Ascending aorta (tissue), 2 donors: ENCODE results near the gene EREG. TPM values are rescaled to one million over a fixed set of nuclear protein-coding genes. Genes with fewer than 3 reads are reported as not detected.
"Not testable (repeated sequence)": the region's sequence is repeated elsewhere in the genome, so short reads cannot be mapped to it uniquely, and the experiment has no call there.

Experiments
- DNase-seq, 2 donors: peaks; one replicate each; pipeline ENCODE4 v3.0.0-alpha.2; 2019; ENCODE audit warnings: low spot score in 2 of 2
- H3K27ac ChIP-seq, 2 donors: fragments of 200-600 bp; sonication (generic); one replicate each; pipeline ENCODE4 v1.5.1; 2016 to 2017; ENCODE audit warnings: mild to moderate bottlenecking in 1 of 2
- H3K27me3 ChIP-seq: fragments of 200-600 bp; sonication (generic); one replicate; pipeline ENCODE4 v1.5.1; 2017
- H3K36me3 ChIP-seq, 2 donors: fragments of 200-600 bp; sonication (generic); one replicate each; pipeline ENCODE4 v1.5.1; 2016
- H3K4me1 ChIP-seq, 2 donors: fragments of 200-600 bp; sonication (generic); one replicate each; pipeline ENCODE4 v1.5.1; 2016 to 2017; ENCODE audit warnings: mild to moderate bottlenecking in 1 of 2
- H3K4me3 ChIP-seq, 2 donors: fragments of 200-600 bp; sonication (generic); one replicate each; pipeline ENCODE4 v1.5.1; 2016 to 2017; ENCODE audit warnings: mild to moderate bottlenecking in 1 of 2
- H3K9me3 ChIP-seq, 2 donors: fragments of 200-600 bp; sonication (generic); one replicate each; pipeline ENCODE4 v1.5.1; 2016
- intact Hi-C: fragments of 100-400 bp; cut with DNase I; formaldehyde crosslinking; loops from one replicate; pipeline ENCODE4 v1.15.1; 2023
- total RNA-seq: library from RNA; depleted of rRNA; stranded (reverse); fragments of >200 nt; gene quantifications from one replicate; pipeline ENCODE4 v1.1.0, GENCODE V29; 2016
- TF ChIP-seq, protein P1 (sequence below), 3 experiments: fragments of 200-600 bp in 2 of 3; fragments of 450-650 bp in 1 of 3; sonication (generic) in 2 of 3; IDR thresholded peaks; one replicate each; pipeline ENCODE4 v1.5.1; 2016 to 2019; ENCODE audit warnings: antibody characterized with exemption in 3 of 3, mild to moderate bottlenecking in 1 of 3, moderate library complexity in 1 of 3

EREG gene
- total RNA-seq, 1 donor from 2014 or later, result not detected

DNA sequence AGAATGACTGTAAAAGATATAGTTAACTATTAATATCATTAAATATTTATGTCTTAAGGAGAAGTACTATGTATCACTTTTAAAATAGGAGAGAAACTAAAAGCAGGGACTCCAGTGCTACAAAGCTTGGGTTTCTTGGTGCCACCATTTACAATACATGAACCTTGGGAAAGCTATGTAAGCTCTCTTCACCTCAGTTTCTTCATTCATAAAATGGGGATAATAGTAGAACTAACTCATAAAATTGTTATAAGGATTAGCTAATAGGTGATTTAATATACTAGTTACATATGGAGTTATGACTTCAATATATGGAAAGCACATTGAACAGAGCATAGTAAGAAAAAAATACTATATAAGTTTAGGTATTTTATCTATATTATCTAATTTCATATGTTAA is 33.0 kb upstream of the EREG start:
- no peaks in the 10 kb centered on the region for H3K27me3 ChIP-seq
- DNase-seq, result no peak
- H3K27ac ChIP-seq, result no peak overlapping the region
- no peaks in the 10 kb centered on the region for H3K9me3 ChIP-seq
- no peaks in the 10 kb centered on the region for H3K4me1 ChIP-seq
- no peak overlapping the region for H3K4me3 ChIP-seq
- no peaks in the 10 kb centered on the region for H3K36me3 ChIP-seq
- TF ChIP-seq, protein P1, sequence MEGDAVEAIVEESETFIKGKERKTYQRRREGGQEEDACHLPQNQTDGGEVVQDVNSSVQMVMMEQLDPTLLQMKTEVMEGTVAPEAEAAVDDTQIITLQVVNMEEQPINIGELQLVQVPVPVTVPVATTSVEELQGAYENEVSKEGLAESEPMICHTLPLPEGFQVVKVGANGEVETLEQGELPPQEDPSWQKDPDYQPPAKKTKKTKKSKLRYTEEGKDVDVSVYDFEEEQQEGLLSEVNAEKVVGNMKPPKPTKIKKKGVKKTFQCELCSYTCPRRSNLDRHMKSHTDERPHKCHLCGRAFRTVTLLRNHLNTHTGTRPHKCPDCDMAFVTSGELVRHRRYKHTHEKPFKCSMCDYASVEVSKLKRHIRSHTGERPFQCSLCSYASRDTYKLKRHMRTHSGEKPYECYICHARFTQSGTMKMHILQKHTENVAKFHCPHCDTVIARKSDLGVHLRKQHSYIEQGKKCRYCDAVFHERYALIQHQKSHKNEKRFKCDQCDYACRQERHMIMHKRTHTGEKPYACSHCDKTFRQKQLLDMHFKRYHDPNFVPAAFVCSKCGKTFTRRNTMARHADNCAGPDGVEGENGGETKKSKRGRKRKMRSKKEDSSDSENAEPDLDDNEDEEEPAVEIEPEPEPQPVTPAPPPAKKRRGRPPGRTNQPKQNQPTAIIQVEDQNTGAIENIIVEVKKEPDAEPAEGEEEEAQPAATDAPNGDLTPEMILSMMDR (IDR thresholded peaks at IDR 0.05), result no peak
- intact Hi-C loops, result no loop called here

DNA sequence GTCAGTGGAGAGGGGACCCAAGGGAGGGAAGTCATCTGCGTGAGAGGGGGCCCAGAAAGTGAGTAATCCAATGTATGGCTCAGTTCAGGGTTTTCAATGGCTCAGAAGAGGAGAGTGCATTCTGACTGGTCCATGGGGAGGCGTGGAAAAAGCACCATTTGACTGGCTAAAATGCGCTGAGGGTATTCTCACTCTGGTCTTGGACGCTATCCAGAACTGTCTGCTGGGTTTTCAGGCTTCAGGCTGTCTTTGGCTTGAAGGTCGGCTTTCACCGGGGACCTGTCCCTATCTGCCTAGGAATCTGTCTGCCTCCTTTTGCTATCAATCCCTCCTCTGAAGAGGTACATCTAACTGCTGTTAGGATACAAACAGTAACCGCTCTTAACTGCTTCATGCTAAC is 30.3 kb upstream of the EREG start:
- TF ChIP-seq, protein P1 (IDR thresholded peaks at IDR 0.05), result no peak
- no peak overlapping the region for H3K4me3 ChIP-seq
- intact Hi-C loops, result no loop called here
- DNase-seq, result no peak
- H3K27ac ChIP-seq, result no peak overlapping the region
- H3K36me3 ChIP-seq, result no peaks in the 10 kb centered on the region
- H3K9me3 ChIP-seq, result no peaks in the 10 kb centered on the region
- H3K4me1 ChIP-seq, result no peaks in the 10 kb centered on the region
- H3K27me3 ChIP-seq, result no peaks in the 10 kb centered on the region

DNA sequence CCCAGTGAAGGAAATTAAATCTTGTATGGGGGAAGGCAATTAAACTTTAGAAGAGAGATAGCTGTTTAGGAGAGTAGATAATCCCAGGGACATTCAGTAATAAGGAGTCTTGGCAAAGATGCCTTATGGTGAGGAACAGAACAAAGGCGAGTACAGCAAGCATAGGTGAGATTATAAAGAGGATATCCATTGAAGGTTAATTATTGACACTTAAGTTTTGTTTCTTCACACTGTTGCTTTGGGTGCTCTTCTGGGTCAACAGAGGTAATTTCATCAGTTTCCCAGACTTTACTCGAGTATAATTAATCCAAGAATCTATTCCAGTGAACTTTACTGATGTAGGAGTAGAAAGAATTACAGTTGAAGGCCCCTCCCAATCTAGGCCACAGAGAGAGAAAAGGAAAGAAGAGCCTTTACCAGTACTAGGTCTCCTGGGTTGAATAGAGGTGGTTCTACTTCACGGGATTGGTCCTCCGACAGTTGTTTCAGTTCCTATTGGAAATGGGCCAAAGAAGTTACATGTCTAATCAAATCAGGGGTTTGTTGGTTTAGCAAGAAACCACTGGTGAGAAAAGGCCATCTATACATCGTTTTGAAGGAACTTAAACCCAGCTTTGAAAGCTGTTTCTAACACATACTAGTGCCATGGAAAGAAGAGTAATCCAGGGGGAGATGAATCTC is 29.5 kb upstream of the EREG start:
- Histone ChIP-seq H3K27ac (no peak overlapping the region), H3K4me3 (no peak overlapping the region), H3K36me3 (no peaks in the 10 kb centered on the region), H3K27me3 (no peaks in the 10 kb centered on the region), H3K9me3 (no peaks in the 10 kb centered on the region), H3K4me1 (no peaks in the 10 kb centered on the region)
- TF ChIP-seq, protein P1 (IDR thresholded peaks at IDR 0.05), result no peak
- intact Hi-C loops, result no loop called here
- no peak for DNase-seq

DNA sequence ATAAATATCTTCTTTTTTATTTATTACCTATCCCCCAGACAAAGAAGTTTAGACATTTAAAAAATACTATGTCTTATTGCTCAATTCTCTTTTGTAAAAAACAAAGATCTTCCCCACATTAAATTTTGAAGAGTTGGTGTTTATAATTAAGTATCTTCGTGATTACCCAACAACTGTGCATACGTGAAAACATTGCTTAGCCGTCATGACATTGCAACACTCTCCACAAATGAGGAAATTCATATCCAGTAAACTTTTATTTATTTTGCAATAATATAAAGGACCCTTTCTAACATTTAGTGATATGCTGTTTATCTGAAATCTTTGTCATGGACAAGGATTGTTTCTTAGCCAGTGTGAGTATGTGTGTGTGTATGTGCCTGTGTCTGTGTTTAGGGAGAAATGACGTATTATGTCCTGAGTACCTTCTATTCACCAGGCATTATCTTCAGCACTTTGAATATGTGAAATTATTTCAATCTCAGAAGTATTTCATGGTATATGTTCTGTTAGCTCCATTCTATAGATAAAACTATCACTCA is 26.1 kb upstream of the EREG start:
- intact Hi-C loops, result no loop called here
- no peaks in the 10 kb centered on the region for H3K36me3 ChIP-seq
- no peaks in the 10 kb centered on the region for H3K27me3 ChIP-seq
- TF ChIP-seq, protein P1 (IDR thresholded peaks at IDR 0.05), result no peak
- H3K4me1 ChIP-seq, result no peaks in the 10 kb centered on the region
- H3K9me3 ChIP-seq, result peaks cover 0 to 6% of the 10 kb centered on the region in 2 donors
- H3K4me3 ChIP-seq, result no peak overlapping the region
- DNase-seq, result no peak
- no peak overlapping the region for H3K27ac ChIP-seq

- Histone ChIP-seq H3K4me3 (no peak overlapping the region), H3K9me3 (peaks cover 5 to 11% of the 10 kb centered on the region in 2 donors), H3K36me3 (no peaks in the 10 kb centered on the region), H3K27ac (no peak overlapping the region), H3K27me3 (no peaks in the 10 kb centered on the region), H3K4me1 (no peaks in the 10 kb centered on the region)
- TF ChIP-seq, protein P1 (IDR thresholded peaks at IDR 0.05), result no peak
- no peak for DNase-seq
- intact Hi-C loops, result no loop called here
Observed at GRCh38 chr4:74339501-74339900, 25.4 kb upstream of the EREG start.

DNA sequence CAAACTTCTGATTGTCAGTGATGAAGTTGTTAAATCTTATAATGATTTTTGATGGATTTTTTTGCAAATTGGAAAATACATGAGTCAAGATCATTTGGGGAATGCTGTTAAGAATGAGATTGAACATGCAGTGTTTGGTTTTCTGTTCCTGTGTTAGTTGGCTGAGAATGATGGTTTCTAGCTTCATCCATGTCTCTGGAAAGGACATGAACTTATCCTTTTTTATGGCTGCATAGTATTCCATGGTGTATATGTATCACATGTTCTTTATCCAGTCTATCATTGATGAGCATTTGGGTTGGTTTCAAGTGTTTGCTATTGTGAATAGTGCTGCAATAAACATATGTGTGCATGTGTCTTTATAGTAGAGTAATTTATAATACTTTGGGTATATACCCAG is 24.5 kb upstream of the EREG start:
- peaks cover 8 to 11% of the 10 kb centered on the region in 2 donors for H3K9me3 ChIP-seq
- H3K4me1 ChIP-seq, DNase-seq, H3K27me3 ChIP-seq, intact Hi-C loops, H3K27ac ChIP-seq, H3K4me3 ChIP-seq, H3K36me3 ChIP-seq: not testable (repeated sequence)
